ENCODE measurements around the gene AGPAT4. TPM values are rescaled to one million over a fixed set of nuclear protein-coding genes. Genes with fewer than 3 reads are reported as not detected.

The AGPAT4 gene
- total RNA-seq, 1 experiment from 2014 or later, result 9.2 TPM

DNA sequence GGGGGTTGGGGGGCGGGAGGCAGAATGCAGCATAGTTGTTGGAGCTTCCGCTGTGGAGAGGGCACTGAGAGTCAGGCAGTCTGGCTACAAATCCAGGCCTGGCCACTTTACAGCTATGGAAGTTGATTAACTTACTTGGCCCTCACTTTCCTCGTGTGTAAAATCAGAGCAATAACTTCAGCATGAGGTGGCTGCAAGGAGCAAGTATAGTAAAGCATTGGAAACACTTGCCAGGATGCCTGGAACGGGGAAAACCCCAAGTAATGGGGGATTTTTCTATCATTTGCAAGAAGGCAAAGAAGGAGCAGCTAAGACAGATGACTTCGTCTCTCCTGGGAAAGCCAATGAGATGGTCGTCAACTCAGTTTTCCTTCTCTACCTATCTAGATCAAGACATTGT is 35.8 kb downstream of the AGPAT4 start:
- intact Hi-C loops (cut with micrococcal nuclease; ENCODE audit: unreplicated experiment), result no loop called here
- no peaks in the 10 kb centered on the region for H3K4me1 Mint-ChIP-seq (ENCODE audit: low read depth, unreplicated experiment)
- ChIA-PET CTCF (no interaction called here), POLR2A (no interaction called here)
- H3K9me3 Mint-ChIP-seq (ENCODE audit: unreplicated experiment), result no peaks in the 10 kb centered on the region
- no peak for DNase-seq
- BruUV-seq (replicated peaks), result no TSS peak
- H3K27ac Mint-ChIP-seq (ENCODE audit: unreplicated experiment), result no peak overlapping the region
- H3K27me3 Mint-ChIP-seq (ENCODE audit: insufficient read depth, unreplicated experiment), result no peaks in the 10 kb centered on the region
- Histone ChIP-seq H3K27me3 (replicated peaks; ENCODE audit: control insufficient read depth, insufficient read depth, low read length) (no peaks in the 10 kb centered on the region), H3K4me1 (no peaks in the 10 kb centered on the region), H3K4me3 (ENCODE audit: low read depth, low read length) (no peak overlapping the region), H3K36me3 (ENCODE audit: control insufficient read depth, insufficient read depth, low read length) (no peaks in the 10 kb centered on the region), H3K9me3 (no peaks in the 10 kb centered on the region)
- H3K4me3 Mint-ChIP-seq (ENCODE audit: unreplicated experiment), result no peak overlapping the region
- TF ChIP-seq CTCF (IDR thresholded peaks at IDR 0.05; ENCODE audit: insufficient read depth in 1 of 2, low read depth in 1 of 2, low read length in 1 of 2, severe bottlenecking in 1 of 2, unreplicated experiment in 1 of 2), result no peak
- no peaks in the 10 kb centered on the region for H3K36me3 Mint-ChIP-seq (ENCODE audit: insufficient read depth, unreplicated experiment)

- H3K27me3 Mint-ChIP-seq (ENCODE audit: insufficient read depth, unreplicated experiment), result no peaks in the 10 kb centered on the region
- no peak overlapping the region for H3K4me3 ChIP-seq (ENCODE audit: low read depth, low read length)
- no peaks in the 10 kb centered on the region for H3K27me3 ChIP-seq (replicated peaks; ENCODE audit: control insufficient read depth, insufficient read depth, low read length)
- ChIA-PET CTCF (no interaction called here), POLR2A (no interaction called here)
- intact Hi-C loops (cut with micrococcal nuclease; ENCODE audit: unreplicated experiment), result no loop called here
- no peaks in the 10 kb centered on the region for H3K9me3 ChIP-seq
- no peaks in the 10 kb centered on the region for H3K4me1 ChIP-seq
- H3K9me3 Mint-ChIP-seq (ENCODE audit: unreplicated experiment), result no peaks in the 10 kb centered on the region
- no peaks in the 10 kb centered on the region for H3K4me1 Mint-ChIP-seq (ENCODE audit: low read depth, unreplicated experiment)
- no TSS peak for BruUV-seq (replicated peaks)
- H3K27ac Mint-ChIP-seq (ENCODE audit: unreplicated experiment), result no peak overlapping the region
- no peak for TF ChIP-seq CTCF (IDR thresholded peaks at IDR 0.05; ENCODE audit: insufficient read depth in 1 of 2, low read depth in 1 of 2, low read length in 1 of 2, severe bottlenecking in 1 of 2, unreplicated experiment in 1 of 2)
- no peak overlapping the region for H3K4me3 Mint-ChIP-seq (ENCODE audit: unreplicated experiment)
- no peaks in the 10 kb centered on the region for H3K36me3 Mint-ChIP-seq (ENCODE audit: insufficient read depth, unreplicated experiment)
- DNase-seq, result no peak
- H3K36me3 ChIP-seq (ENCODE audit: control insufficient read depth, insufficient read depth, low read length), result no peaks in the 10 kb centered on the region
Observed at GRCh38 chr6:161237176-161237575, 36.7 kb downstream of the AGPAT4 start.

- no TSS peak for BruUV-seq (replicated peaks)
- Histone ChIP-seq H3K4me1 (no peaks in the 10 kb centered on the region), H3K9me3 (no peaks in the 10 kb centered on the region), H3K36me3 (ENCODE audit: control insufficient read depth, insufficient read depth, low read length) (no peaks in the 10 kb centered on the region), H3K27me3 (replicated peaks; ENCODE audit: control insufficient read depth, insufficient read depth, low read length) (no peaks in the 10 kb centered on the region), H3K4me3 (ENCODE audit: low read depth, low read length) (no peak overlapping the region)
- intact Hi-C loops (cut with micrococcal nuclease; ENCODE audit: unreplicated experiment), result no loop called here
- no peak for TF ChIP-seq CTCF (IDR thresholded peaks at IDR 0.05; ENCODE audit: insufficient read depth in 1 of 2, low read depth in 1 of 2, low read length in 1 of 2, severe bottlenecking in 1 of 2, unreplicated experiment in 1 of 2)
- DNase-seq, result no peak
- H3K36me3 Mint-ChIP-seq (ENCODE audit: insufficient read depth, unreplicated experiment), result no peaks in the 10 kb centered on the region
- CTCF ChIA-PET, result no interaction called here
- no peaks in the 10 kb centered on the region for H3K27me3 Mint-ChIP-seq (ENCODE audit: insufficient read depth, unreplicated experiment)
- no peaks in the 10 kb centered on the region for H3K4me1 Mint-ChIP-seq (ENCODE audit: low read depth, unreplicated experiment)
- H3K27ac Mint-ChIP-seq (ENCODE audit: unreplicated experiment), result no peak overlapping the region
- H3K4me3 Mint-ChIP-seq (ENCODE audit: unreplicated experiment), result no peak overlapping the region
- no peaks in the 10 kb centered on the region for H3K9me3 Mint-ChIP-seq (ENCODE audit: unreplicated experiment)
- POLR2A ChIA-PET, result no interaction called here
Observed at GRCh38 chr6:161235776-161236633, 37.9 kb downstream of the AGPAT4 start.
